ENCODE measurements around the gene TAF1B. TPM values are rescaled to one million over a fixed set of nuclear protein-coding genes. Genes with fewer than 3 reads are reported as not detected.

TAF1B gene
- total and polyA plus RNA-seq, 8 donors, result 22.0 to 33.9 (median 28.2) TPM

- Histone ChIP-seq H3K4me3 (no peak overlapping the region), H3K27me3 (peaks cover 0 to 42% of the 10 kb centered on the region in 2 donors), H3K9me3 (no peaks in the 10 kb centered on the region), H3K36me3 (no peaks in the 10 kb centered on the region), H3K27ac (no peak overlapping the region), H3K4me1 (peaks cover 0 to 7% of the 10 kb centered on the region in 2 donors)
- ATAC-seq (no peak), DNase-seq (no peak)
- no peak for TF ChIP-seq CTCF (IDR thresholded peaks at IDR 0.05)
- intact Hi-C loops (cut with DNase I), result no loop called here
Measured at GRCh38 chr2:9958057-9958456, 114.8 kb downstream of the TAF1B start.

GRCh38 chr2:9959262-9959661, 116.0 kb downstream of the TAF1B start:
- intact Hi-C loops (cut with DNase I), result no loop called here
- no peak for DNase-seq
- Histone ChIP-seq H3K4me1 (peaks cover 0 to 2% of the 10 kb centered on the region in 2 donors), H3K9me3 (no peaks in the 10 kb centered on the region), H3K4me3 (no peak overlapping the region), H3K27me3 (peaks cover 0 to 31% of the 10 kb centered on the region in 2 donors), H3K27ac (no peak overlapping the region), H3K36me3 (no peaks in the 10 kb centered on the region)
- no peak for TF ChIP-seq CTCF (IDR thresholded peaks at IDR 0.05)
- no peak for ATAC-seq

- no peak for TF ChIP-seq CTCF (IDR thresholded peaks at IDR 0.05)
- no peak overlapping the region for H3K27ac ChIP-seq
- no peak overlapping the region for H3K4me3 ChIP-seq
- H3K36me3 ChIP-seq, result no peaks in the 10 kb centered on the region
- H3K27me3 ChIP-seq, result peaks cover 0 to 17% of the 10 kb centered on the region in 2 donors
- intact Hi-C loops (cut with DNase I), result no loop called here
- no peak for DNase-seq
- no peak for ATAC-seq
- H3K9me3 ChIP-seq, result no peaks in the 10 kb centered on the region
- no peaks in the 10 kb centered on the region for H3K4me1 ChIP-seq
Measured at GRCh38 chr2:9961013-9961412, 117.7 kb downstream of the TAF1B start.

GRCh38 chr2:9964334-9964980, 121.2 kb downstream of the TAF1B start:
- peaks cover 5 to 6% of the 10 kb centered on the region in 2 donors for H3K4me1 ChIP-seq
- intact Hi-C loops (cut with DNase I), result no loop called here
- H3K4me3 ChIP-seq, result no peak overlapping the region
- no peaks in the 10 kb centered on the region for H3K9me3 ChIP-seq
- peaks cover 0 to 11% of the 10 kb centered on the region in 2 donors for H3K27me3 ChIP-seq
- no peak for DNase-seq
- H3K27ac ChIP-seq, result no peak overlapping the region
- no peak for ATAC-seq
- H3K36me3 ChIP-seq, result no peaks in the 10 kb centered on the region
- no peak for TF ChIP-seq CTCF (IDR thresholded peaks at IDR 0.05)

GRCh38 chr2:9965119-9965822, 122.0 kb downstream of the TAF1B start:
- Histone ChIP-seq H3K27me3 (peaks cover 0 to 3% of the 10 kb centered on the region in 2 donors), H3K27ac (no peak overlapping the region), H3K9me3 (no peaks in the 10 kb centered on the region), H3K36me3 (no peaks in the 10 kb centered on the region), H3K4me3 (no peak overlapping the region), H3K4me1 (peaks cover 5 to 6% of the 10 kb centered on the region in 2 donors)
- no peak for TF ChIP-seq CTCF (IDR thresholded peaks at IDR 0.05)
- DNase-seq, result no peak
- ATAC-seq, result no peak
- intact Hi-C loops (cut with DNase I), result no loop called here

Data from left lung (tissue), 10 donors.